Progenitor cell of endocrine pancreas (in vitro differentiated cells): ENCODE measurements around the gene OGFOD2. TPM values are rescaled to one million over a fixed set of nuclear protein-coding genes. Genes with fewer than 3 reads are reported as not detected.
"Not testable (repeated sequence)": the region's sequence is repeated elsewhere in the genome, so short reads cannot be mapped to it uniquely, and the experiment has no call there.

ENCODE experiments used
- DNase-seq: peaks from one replicate; pipeline ENCODE4 v3.0.0; 2021; ENCODE audit warnings: low spot score; ENCODE audit not compliant: unreplicated experiment
- H3K27ac Mint-ChIP-seq: 2 replicates; pipeline ENCODE4 v1.8.0; 2021; ENCODE audit warnings: mild to moderate bottlenecking, moderate library complexity, mixed read lengths
- H3K27me3 Mint-ChIP-seq: 2 replicates; pipeline ENCODE4 v1.8.0; 2021; ENCODE audit warnings: mixed read lengths
- H3K36me3 Mint-ChIP-seq: 2 replicates; pipeline ENCODE4 v1.8.0; 2022; ENCODE audit warnings: mixed read lengths; ENCODE audit not compliant: insufficient read depth
- H3K4me1 Mint-ChIP-seq: 2 replicates; pipeline ENCODE4 v1.8.0; 2021; ENCODE audit warnings: low read depth, mixed read lengths
- H3K4me3 Mint-ChIP-seq: 2 replicates; pipeline ENCODE4 v1.8.0; 2021; ENCODE audit warnings: low read depth, mild to moderate bottlenecking, moderate library complexity, mixed read lengths
- H3K9me3 Mint-ChIP-seq: 2 replicates; pipeline ENCODE4 v1.8.0; 2021; ENCODE audit warnings: low read depth, mixed read lengths
- total RNA-seq: library from RNA; stranded (reverse); gene quantifications from 2 replicates; pipeline ENCODE4 v1.2.1, GENCODE V29; 2021
- TF ChIP-seq, protein P1 (sequence below): fragments of 200-600 bp; sonication (generic); IDR thresholded peaks from one replicate; pipeline ENCODE4 v1.5.0; 2021; ENCODE audit warnings: antibody characterized with exemption, mild to moderate bottlenecking; ENCODE audit not compliant: unreplicated experiment

Gene OGFOD2
- total RNA-seq, 1 donor from 2014 or later: 16.1 TPM

DNA sequence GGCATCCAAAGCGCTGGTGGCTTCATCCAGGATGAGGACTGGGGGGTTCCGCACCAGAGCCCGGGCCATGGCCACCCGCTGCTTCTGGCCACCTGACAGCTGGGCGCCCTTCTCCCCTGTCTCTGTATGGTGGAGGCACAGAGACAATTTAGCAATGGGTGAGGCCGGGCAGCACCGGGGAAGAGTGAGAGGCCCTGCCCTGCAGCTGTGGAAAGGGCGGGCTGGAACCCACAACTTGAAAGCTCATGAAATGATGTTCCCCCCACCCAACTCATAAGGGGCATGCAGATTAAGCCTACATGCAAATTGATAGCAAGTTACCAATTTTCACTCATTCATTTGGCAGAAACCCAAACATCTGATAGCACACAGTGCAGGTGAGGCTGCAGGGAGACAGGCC, 42.8 kb upstream of the OGFOD2 start:
- no peak for DNase-seq
- TF ChIP-seq, protein P1, sequence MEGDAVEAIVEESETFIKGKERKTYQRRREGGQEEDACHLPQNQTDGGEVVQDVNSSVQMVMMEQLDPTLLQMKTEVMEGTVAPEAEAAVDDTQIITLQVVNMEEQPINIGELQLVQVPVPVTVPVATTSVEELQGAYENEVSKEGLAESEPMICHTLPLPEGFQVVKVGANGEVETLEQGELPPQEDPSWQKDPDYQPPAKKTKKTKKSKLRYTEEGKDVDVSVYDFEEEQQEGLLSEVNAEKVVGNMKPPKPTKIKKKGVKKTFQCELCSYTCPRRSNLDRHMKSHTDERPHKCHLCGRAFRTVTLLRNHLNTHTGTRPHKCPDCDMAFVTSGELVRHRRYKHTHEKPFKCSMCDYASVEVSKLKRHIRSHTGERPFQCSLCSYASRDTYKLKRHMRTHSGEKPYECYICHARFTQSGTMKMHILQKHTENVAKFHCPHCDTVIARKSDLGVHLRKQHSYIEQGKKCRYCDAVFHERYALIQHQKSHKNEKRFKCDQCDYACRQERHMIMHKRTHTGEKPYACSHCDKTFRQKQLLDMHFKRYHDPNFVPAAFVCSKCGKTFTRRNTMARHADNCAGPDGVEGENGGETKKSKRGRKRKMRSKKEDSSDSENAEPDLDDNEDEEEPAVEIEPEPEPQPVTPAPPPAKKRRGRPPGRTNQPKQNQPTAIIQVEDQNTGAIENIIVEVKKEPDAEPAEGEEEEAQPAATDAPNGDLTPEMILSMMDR: no peak
- Mint-ChIP-seq H3K9me3 (no peaks in the 10 kb centered on the region), H3K4me1 (no peaks in the 10 kb centered on the region), H3K27me3 (no peaks in the 10 kb centered on the region), H3K36me3 (no peaks in the 10 kb centered on the region), H3K27ac (no peak overlapping the region), H3K4me3 (no peak overlapping the region)

DNA sequence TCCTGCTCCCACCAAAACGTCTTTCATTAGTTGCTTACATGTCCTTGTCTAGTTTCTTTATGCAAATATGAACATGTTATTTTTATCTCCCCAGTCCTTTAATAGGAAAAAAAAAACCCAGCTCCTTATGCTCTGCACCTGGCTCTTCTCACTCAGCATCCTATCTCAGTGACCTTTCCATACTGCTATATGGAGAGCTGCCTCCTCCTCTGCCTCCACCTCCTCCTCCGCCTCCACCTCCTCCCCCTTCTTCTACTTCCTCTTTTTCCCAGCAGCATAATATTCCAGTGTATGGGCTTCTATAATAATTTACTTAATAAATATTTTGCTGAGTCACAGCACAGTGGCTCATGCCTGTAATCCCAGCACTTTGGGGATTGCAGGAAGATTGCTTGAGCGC, 40.3 kb upstream of the OGFOD2 start:
- Mint-ChIP-seq H3K9me3 (no peaks in the 10 kb centered on the region), H3K4me1 (no peaks in the 10 kb centered on the region), H3K27ac (no peak overlapping the region), H3K4me3 (no peak overlapping the region), H3K27me3 (no peaks in the 10 kb centered on the region), H3K36me3 (no peaks in the 10 kb centered on the region)
- DNase-seq: no peak
- TF ChIP-seq, protein P1: no peak

DNA sequence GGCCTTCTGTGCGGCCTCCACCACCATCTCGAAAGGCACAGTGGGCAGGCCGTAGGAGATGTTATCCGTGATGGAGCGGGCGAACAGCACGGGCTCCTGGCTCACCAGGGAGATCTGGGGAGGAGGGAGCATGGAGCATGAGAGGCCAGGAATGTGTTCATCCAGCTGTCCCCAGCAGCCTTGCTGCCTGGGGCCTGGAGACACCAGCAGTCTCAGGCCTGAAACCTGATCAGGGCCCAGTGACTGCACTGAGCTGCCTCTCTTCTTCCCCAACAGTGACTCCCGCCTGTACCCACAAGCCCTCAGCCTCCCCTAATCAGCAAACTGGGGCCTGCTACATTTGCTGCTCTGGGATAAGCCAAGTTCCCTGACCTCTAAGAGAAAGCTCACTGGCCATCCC, 39.7 kb upstream of the OGFOD2 start:
- DNase-seq: no peak
- Mint-ChIP-seq H3K9me3 (no peaks in the 10 kb centered on the region), H3K36me3 (no peaks in the 10 kb centered on the region), H3K27ac (no peak overlapping the region), H3K4me1 (no peaks in the 10 kb centered on the region), H3K4me3 (no peak overlapping the region), H3K27me3 (no peaks in the 10 kb centered on the region)
- TF ChIP-seq, protein P1: no peak

DNA sequence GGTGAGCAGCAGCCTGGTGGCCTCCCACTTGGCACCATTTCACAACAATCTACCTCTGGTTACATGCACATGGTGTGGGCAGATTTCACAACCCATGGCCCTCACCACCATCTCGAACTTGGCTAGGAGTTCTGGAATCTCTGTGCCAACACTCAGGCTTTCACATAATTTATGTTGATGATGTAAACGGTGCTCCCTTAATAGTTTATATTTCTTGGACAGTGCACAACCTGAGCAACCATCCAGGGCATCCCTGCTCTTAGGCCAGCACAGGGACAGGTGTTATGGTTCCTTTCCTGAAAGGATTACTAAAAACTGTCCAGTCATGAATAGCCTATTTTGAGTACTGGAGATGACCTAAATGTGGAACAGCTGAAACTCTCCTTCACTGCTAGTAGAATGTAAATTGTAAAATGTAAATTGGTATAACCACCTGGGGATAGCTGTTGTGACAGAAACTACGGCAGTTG, 37.4 kb upstream of the OGFOD2 start:
- Mint-ChIP-seq H3K27ac (no peak overlapping the region), H3K4me3 (no peak overlapping the region), H3K27me3 (no peaks in the 10 kb centered on the region), H3K9me3 (no peaks in the 10 kb centered on the region), H3K4me1 (no peaks in the 10 kb centered on the region), H3K36me3 (no peaks in the 10 kb centered on the region)
- TF ChIP-seq, protein P1: no peak
- no peak for DNase-seq

DNA sequence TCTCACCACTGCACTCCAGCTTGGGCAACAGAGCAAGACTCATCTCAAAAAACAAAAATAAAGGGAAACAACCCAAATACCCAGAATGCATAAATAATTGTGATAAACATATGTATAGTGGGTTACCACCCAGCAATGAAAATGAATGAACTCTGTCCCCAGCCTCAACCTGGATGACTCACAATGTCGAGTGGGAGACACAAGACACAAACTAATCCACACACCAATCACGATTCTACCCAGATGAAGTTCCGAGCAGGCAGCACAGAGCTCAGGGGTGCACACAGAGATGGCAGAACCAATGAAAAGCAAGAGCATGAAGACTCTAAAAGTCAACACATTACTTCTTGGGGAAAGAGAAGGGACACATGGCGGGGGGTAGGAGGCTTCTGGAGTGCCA, 35.9 kb upstream of the OGFOD2 start:
- Mint-ChIP-seq H3K4me1 (no peaks in the 10 kb centered on the region), H3K9me3 (no peaks in the 10 kb centered on the region), H3K27me3 (no peaks in the 10 kb centered on the region), H3K36me3 (no peaks in the 10 kb centered on the region), H3K4me3 (no peak overlapping the region), H3K27ac (no peak overlapping the region)
- TF ChIP-seq, protein P1: no peak
- no peak for DNase-seq

DNA sequence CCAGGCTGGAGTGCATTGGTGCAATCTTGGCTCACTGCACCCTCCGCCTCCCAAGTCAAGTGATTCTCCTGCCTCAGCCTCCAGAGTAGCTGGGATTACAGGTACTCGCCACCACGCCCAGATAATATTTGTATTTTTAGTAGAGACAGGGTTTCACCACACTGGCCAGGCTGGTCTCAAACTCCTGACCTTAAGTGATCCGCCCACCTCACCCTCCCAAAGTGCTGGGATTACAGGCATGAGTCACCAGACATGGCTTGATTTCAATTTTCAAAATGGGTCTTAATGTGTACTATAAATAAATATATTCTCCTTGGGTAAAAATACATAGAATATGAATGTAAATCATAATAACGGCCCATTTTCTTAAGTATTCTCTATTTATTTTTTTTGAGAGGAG, 33.7 kb upstream of the OGFOD2 start:
- not testable (repeated sequence) for H3K36me3 Mint-ChIP-seq, DNase-seq, H3K4me3 Mint-ChIP-seq, H3K4me1 Mint-ChIP-seq, H3K9me3 Mint-ChIP-seq, H3K27ac Mint-ChIP-seq, H3K27me3 Mint-ChIP-seq
